Breast epithelium (tissue), 4 donors: ENCODE measurements around the gene B3GALT6. TPM values are rescaled to one million over a fixed set of nuclear protein-coding genes. Genes with fewer than 3 reads are reported as not detected.
"Not testable (repeated sequence)": the region's sequence is repeated elsewhere in the genome, so short reads cannot be mapped to it uniquely, and the experiment has no call there.

Experiments
- DNase-seq, 2 donors: peaks; one replicate each; pipeline ENCODE4 v3.0.0-alpha.2; 2019; ENCODE audit warnings: low spot score in 2 of 2
- H3K27ac ChIP-seq, 2 donors: fragments of 200-600 bp; sonication (generic) in 1 of 2; one replicate each; pipeline ENCODE4 v1.5.1; 2016 to 2019; ENCODE audit warnings: mild to moderate bottlenecking in 1 of 2
- H3K27me3 ChIP-seq, 2 donors: fragments of 200-600 bp; sonication (generic) in 1 of 2; one replicate each; pipeline versions ENCODE4 v1.5.1 to v1.6.0; 2017 to 2019; ENCODE audit warnings: control low read depth in 1 of 2, mild to moderate bottlenecking in 1 of 2
- H3K36me3 ChIP-seq: fragments of 200-600 bp; one replicate; pipeline ENCODE4 v1.5.1; 2019
- H3K4me1 ChIP-seq, 2 donors: fragments of 200-600 bp; sonication (generic); one replicate each; pipeline ENCODE4 v1.5.1; 2016 to 2019; ENCODE audit warnings: control low read depth in 1 of 2
- H3K4me3 ChIP-seq, 3 donors: fragments of 200-600 bp; sonication (generic); 1 replicate in 2 of 3; 2 replicates in 1 of 3; pipeline ENCODE4 v1.5.1; 2016 to 2019; ENCODE audit warnings: mild to moderate bottlenecking in 3 of 3, moderate library complexity in 2 of 3
- H3K9me3 ChIP-seq, 2 donors: fragments of 200-600 bp; sonication (generic) in 1 of 2; one replicate each; pipeline ENCODE4 v1.5.1; 2016 to 2019; ENCODE audit warnings: control low read depth in 1 of 2
- POLR2A ChIP-seq: fragments of 450-650 bp; IDR thresholded peaks from one replicate; pipeline ENCODE4 v1.6.1; 2016; ENCODE audit warnings: antibody characterized with exemption, mild to moderate bottlenecking, moderate library complexity
- POLR2AphosphoS5 ChIP-seq, 3 donors: sonication (generic); formaldehyde crosslinking; IDR thresholded peaks; one replicate each; pipeline ENCODE4 v1.6.1; 2017; ENCODE audit warnings: antibody characterized with exemption in 3 of 3
- intact Hi-C: fragments of 100-400 bp; cut with DNase I; formaldehyde crosslinking; loops from one replicate; pipeline ENCODE4 v1.15.1; 2023; ENCODE audit warnings: low total_unique reads
- total RNA-seq, 3 donors: library from RNA; depleted of rRNA; stranded (reverse); fragments of >200 nt; gene quantifications; one replicate each; pipeline ENCODE4 v1.1.0, GENCODE V29; 2016
- TF ChIP-seq, protein P1 (sequence below), 3 donors: fragments of 450-650 bp; IDR thresholded peaks; one replicate each; pipeline ENCODE4 v1.5.1; 2016 to 2017; ENCODE audit warnings: antibody characterized with exemption in 3 of 3, mild to moderate bottlenecking in 3 of 3, moderate library complexity in 3 of 3

The B3GALT6 gene
- total RNA-seq, 3 donors from 2014 or later = 14.4 to 16.0 (median 14.4) TPM

DNA sequence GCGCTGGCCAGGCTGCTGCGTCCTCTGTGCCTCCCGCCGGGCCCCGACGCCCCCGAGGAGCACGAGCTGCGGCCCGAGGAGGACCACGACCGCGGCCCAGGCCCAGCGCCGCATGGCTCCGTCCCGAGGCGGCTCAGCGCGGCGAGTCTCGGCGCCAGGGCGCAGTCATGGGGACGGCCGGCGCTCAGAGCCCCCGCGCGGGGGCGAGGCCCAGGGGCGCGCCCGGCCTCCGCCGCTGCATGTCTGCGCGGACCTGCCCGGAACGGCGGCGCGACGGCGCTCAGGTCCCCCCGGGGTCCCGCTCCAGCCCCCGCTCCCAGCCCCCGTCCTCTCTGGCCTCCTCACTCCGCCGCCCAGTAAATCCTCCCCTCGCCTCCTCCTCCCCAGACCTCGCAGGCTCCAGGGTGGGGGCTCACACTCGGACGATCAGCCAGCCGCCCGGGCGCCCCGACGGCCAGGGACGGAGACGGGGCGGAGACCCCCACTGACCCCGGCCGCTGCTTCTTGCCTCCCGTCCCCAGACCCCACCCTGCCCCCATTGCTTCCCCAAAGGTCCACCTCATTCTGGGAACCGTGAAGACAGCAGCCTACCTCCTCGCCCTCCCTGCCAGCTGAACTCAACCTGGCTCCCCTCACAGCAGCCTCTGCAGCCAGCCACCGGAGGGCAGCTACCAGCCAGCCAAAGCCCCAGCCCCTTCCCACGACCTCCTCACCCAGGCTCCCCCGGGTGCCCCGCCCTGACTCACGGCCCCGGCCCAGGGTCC is 14.7 kb downstream of the B3GALT6 start, which contains the start of gene C1QTNF12:
Gene C1QTNF12 (minus strand): TSS at position 146 of the 764 bp plus-strand sequence. CDS start 32 bp downstream, at position 114.
- Histone ChIP-seq H3K9me3 (no peaks in the 10 kb centered on the region), H3K4me1 (peaks cover 0 to 8% of the 10 kb centered on the region in 2 donors), H3K4me3 (peak within 1 kb of the TSS in 2 of 3 donors; percentile 15 to 51), H3K36me3 (no peaks in the 10 kb centered on the region), H3K27ac (no peak within 1 kb of the TSS), H3K27me3 (peaks cover 8 to 26% of the 10 kb centered on the region in 2 donors)
- no peak for DNase-seq
- intact Hi-C loops = no loop called here
- TF ChIP-seq, protein P1, sequence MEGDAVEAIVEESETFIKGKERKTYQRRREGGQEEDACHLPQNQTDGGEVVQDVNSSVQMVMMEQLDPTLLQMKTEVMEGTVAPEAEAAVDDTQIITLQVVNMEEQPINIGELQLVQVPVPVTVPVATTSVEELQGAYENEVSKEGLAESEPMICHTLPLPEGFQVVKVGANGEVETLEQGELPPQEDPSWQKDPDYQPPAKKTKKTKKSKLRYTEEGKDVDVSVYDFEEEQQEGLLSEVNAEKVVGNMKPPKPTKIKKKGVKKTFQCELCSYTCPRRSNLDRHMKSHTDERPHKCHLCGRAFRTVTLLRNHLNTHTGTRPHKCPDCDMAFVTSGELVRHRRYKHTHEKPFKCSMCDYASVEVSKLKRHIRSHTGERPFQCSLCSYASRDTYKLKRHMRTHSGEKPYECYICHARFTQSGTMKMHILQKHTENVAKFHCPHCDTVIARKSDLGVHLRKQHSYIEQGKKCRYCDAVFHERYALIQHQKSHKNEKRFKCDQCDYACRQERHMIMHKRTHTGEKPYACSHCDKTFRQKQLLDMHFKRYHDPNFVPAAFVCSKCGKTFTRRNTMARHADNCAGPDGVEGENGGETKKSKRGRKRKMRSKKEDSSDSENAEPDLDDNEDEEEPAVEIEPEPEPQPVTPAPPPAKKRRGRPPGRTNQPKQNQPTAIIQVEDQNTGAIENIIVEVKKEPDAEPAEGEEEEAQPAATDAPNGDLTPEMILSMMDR (IDR thresholded peaks at IDR 0.05) = no peak
- TF ChIP-seq POLR2A = no peak
- no peak for TF ChIP-seq POLR2AphosphoS5 (IDR thresholded peaks at IDR 0.05)

DNA sequence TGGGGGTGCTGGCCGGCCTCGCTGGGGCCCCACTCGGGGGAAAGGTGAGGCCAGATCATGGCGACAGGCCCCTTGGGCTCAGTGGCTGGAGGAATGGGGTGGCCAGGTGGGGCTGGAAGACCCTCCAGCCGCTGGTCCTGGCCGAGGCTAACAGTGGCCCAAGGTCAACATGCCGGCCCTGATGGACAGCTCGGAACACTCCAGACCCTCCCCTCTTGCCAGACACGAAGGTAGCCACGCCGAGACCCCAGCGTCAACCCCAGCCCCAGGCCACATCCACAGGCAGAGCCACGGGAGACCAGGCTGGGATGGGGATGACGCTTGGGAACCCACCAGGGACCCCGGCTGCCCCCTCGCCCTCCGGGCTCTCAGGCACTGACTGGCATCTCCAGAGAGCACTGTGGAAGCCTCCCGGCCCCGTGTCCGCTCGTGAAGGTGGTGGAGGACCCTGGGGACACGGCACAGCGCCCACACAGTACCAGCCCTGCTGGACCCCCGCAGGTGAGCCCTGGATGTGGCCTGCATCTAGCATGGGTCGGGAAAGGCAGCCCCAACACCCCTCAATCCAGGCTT is 15.4 kb downstream of the B3GALT6 start:
- Histone ChIP-seq H3K4me1 (peaks cover 0 to 8% of the 10 kb centered on the region in 2 donors), H3K27me3 (peaks cover 8 to 26% of the 10 kb centered on the region in 2 donors), H3K27ac (no peak overlapping the region), H3K9me3 (no peaks in the 10 kb centered on the region), H3K36me3 (no peaks in the 10 kb centered on the region), H3K4me3 (no peak overlapping the region)
- no peak for DNase-seq
- intact Hi-C loops = no loop called here
- TF ChIP-seq POLR2AphosphoS5 (IDR thresholded peaks at IDR 0.05) (no peak), POLR2A (no peak)
- TF ChIP-seq, protein P1 (IDR thresholded peaks at IDR 0.05) = no peak

DNA sequence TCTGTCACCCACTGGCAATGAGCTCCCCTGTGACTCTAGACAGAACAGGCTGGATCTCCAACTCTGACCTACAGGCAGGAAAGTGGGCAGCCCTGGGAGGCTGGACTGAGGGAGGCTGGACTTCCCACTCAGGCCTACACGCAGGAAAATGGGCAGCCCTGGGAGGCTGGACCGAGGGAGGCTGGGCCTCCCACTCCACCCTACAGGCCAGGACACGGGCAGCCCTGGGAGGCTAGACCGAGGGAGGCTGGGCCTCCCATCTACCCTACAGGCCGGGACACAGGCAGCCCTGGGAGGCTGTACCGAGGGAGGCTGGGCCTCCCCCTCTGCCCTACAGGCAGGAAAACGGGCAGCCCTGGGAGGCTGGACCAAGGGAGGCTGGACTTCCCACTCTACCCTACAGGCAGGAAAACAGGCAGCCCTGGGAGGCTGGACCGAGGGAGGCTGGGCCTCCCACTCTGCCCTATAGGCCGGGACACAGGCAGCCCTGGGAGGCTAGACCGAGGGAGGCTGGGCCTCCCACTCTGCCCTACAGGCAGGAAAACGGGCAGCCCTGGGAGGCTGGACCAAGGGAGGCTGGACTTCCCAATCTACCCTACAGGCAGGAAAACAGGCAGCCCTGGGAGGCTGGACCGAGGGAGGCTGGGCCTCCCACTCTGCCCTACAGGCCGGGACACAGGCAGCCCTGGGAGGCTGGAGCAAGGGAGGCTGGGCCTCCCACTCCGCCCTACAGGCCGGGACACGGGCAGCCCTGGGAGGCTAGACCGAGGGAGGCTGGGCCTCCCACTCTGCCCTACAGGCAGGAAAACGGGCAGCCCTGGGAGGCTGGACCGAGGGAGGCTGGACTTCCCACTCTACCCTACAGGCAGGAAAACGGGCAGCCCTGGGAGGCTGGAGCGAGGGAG is 16.2 kb downstream of the B3GALT6 start:
- intact Hi-C loops = not testable (repeated sequence)

DNA sequence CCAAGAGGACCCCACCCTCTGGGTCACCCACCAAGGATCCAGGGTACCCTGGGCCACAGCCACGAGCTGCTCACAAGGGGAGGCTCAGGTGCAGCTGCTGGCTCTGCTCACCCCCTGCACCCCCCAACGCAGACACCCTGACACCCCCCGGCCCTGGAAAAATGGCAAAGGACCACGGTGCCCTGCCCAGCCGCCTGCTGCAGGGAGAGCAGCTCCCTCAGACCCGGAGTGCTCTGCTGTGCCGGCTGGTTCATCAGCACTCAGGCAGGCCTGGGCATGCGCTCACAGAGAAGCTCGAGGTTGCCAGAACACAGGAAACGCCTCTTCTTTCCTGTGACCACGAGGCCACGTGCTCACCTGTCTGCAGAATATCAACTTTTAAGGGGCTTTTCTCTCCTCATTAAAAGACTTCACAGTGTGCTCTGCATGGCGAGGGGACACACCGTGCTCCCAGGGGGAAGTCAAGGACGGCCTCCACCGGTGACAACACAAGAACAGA is 18.8 kb downstream of the B3GALT6 start:
- Histone ChIP-seq H3K36me3 (peaks cover 10% of the 10 kb centered on the region), H3K4me1 (peaks cover 0 to 8% of the 10 kb centered on the region in 2 donors), H3K4me3 (no peak overlapping the region), H3K9me3 (no peaks in the 10 kb centered on the region), H3K27ac (no peak overlapping the region), H3K27me3 (peaks cover 2 to 20% of the 10 kb centered on the region in 2 donors)
- no peak for DNase-seq
- TF ChIP-seq, protein P1 (IDR thresholded peaks at IDR 0.05) = no peak
- no peak for TF ChIP-seq POLR2AphosphoS5 (IDR thresholded peaks at IDR 0.05)
- no peak for TF ChIP-seq POLR2A
- intact Hi-C loops = no loop called here

More for the DNA sequence above, 16.2 kb downstream of the B3GALT6 start:
- not testable (repeated sequence) for DNase-seq, H3K4me1 ChIP-seq, H3K27ac ChIP-seq, H3K4me3 ChIP-seq, H3K9me3 ChIP-seq, H3K36me3 ChIP-seq
- H3K27me3 ChIP-seq = peaks cover 8 to 26% of the 10 kb centered on the region in 2 donors

DNA sequence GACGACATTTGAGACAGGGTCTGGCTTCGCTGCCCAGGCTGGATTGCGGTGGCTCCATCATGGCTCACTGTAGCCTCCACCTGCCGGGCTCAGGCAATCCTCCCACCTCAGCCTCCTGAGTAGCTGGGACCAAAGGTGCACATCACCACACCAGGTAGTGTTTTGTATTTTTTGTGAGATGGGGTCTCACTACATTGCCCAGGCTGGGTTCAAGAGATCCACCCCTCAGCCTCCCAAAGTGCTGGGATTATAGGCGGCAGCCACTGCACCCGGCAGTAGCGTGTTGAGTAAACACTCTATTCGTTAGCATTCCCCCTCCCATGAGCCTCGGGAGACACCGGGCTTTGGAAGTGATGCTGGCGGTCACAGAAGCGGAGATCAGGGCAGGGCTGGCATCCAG is 21.3 kb downstream of the B3GALT6 start:
- no peak overlapping the region for H3K4me3 ChIP-seq
- TF ChIP-seq, protein P1 (IDR thresholded peaks at IDR 0.05) = no peak
- no peak for TF ChIP-seq POLR2A
- TF ChIP-seq POLR2AphosphoS5 (IDR thresholded peaks at IDR 0.05) = no peak
- no peak overlapping the region for H3K27ac ChIP-seq
- intact Hi-C loops = no loop called here
- no peaks in the 10 kb centered on the region for H3K27me3 ChIP-seq
- DNase-seq = no peak
- peaks cover 11% of the 10 kb centered on the region for H3K36me3 ChIP-seq
- H3K9me3 ChIP-seq = no peaks in the 10 kb centered on the region
- no peaks in the 10 kb centered on the region for H3K4me1 ChIP-seq
